HUES6 (cell line): ENCODE results near the gene NT5C1A.

Source experiments
- H3K27ac ChIP-seq: 2 replicates; pipeline ENCODE4 v1.7.0; 2013; ENCODE audit warnings: low read depth, mild to moderate bottlenecking, low read length, inconsistent platforms
- H3K27me3 ChIP-seq: 2 replicates; pipeline ENCODE4 v1.6.1; 2013; ENCODE audit warnings: low read length; ENCODE audit not compliant: control insufficient read depth, insufficient read depth
- H3K36me3 ChIP-seq: 2 replicates; pipeline ENCODE4 v1.6.1; 2013; ENCODE audit warnings: low read length; ENCODE audit not compliant: control insufficient read depth, insufficient read depth
- H3K4me1 ChIP-seq: 2 replicates; pipeline ENCODE4 v1.6.1; 2013; ENCODE audit warnings: low read length; ENCODE audit not compliant: control insufficient read depth, insufficient read depth
- H3K4me3 ChIP-seq: 2 replicates; pipeline ENCODE4 v1.5.1; 2013; ENCODE audit warnings: low read depth, low read length
- H3K9ac ChIP-seq: one replicate; pipeline ENCODE4 v1.6.1; 2013; ENCODE audit warnings: mild to moderate bottlenecking, low read length
- H3K9me3 ChIP-seq: 2 replicates; pipeline ENCODE4 v1.6.1; 2013; ENCODE audit warnings: low read depth, low read length; ENCODE audit not compliant: control insufficient read depth, insufficient read depth

NT5C1A gene

DNA sequence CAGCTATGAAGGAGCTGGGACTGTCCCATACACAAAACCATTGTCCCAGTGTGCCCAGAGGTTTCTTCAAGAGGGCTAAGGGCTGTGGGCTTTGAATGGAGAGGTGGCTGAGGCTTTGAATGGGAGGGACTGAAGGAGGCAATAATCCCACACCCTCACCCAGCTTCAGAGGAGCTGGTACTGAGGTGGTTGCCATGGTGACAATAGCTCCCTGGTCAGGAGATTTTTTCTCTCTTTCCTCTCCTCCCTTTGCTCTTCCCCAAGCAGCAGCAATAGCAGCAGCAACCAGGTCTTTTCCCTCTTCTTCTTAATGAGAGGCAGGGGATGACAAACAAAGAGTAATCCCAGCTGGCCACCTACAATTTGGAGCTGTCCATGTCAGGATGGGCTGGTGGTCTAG, 17.7 kb upstream of the NT5C1A start:
- no peaks in the 10 kb centered on the region for H3K36me3 ChIP-seq
- H3K4me3 ChIP-seq: no peak overlapping the region
- no peak overlapping the region for H3K9ac ChIP-seq
- peaks cover 8% of the 10 kb centered on the region for H3K4me1 ChIP-seq
- no peaks in the 10 kb centered on the region for H3K9me3 ChIP-seq
- H3K27me3 ChIP-seq: peaks cover 99% of the 10 kb centered on the region
- H3K27ac ChIP-seq: no peak overlapping the region

DNA sequence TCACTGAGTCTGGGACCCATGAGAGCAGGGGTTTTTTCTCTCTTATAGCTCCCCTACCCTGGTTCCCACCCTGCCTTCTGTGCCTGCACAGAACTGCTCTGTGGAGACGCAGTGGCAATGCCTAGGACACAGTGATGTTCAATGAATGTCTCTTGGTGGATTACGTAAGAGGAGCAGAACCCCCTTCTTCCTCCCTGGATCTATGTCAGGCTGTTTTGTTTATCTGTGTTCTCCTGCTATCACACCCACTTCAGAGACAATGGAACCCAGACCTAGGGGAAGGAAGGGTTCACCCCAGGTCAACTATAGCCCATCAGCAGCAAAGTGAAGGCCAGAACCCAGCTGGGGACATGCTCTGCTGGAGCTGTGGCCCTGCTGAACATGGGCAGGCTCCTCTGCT, 17.3 kb upstream of the NT5C1A start:
- no peaks in the 10 kb centered on the region for H3K9me3 ChIP-seq
- no peak overlapping the region for H3K9ac ChIP-seq
- H3K27me3 ChIP-seq: peaks cover 99% of the 10 kb centered on the region
- no peak overlapping the region for H3K27ac ChIP-seq
- no peak overlapping the region for H3K4me3 ChIP-seq
- H3K36me3 ChIP-seq: no peaks in the 10 kb centered on the region
- H3K4me1 ChIP-seq: peaks cover 8% of the 10 kb centered on the region

DNA sequence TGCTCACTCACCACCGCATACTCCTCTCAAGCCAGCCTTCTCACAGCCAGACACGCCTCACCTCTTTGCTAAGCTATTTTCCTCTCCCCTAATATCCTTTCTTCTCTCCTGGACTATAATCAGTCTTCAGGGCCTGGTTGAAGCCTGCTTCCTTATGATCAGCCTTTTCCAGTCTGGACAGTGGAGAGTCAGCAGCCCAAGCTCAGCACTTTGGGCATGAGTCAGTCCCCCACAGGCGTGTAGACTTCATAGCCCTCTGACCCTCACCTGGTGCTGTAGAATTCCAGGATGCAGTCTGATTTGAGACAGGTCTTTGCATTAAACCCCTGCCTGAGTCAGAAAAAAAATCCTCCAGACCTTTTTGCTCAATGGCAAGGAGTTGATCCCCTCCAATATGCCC, 16.8 kb upstream of the NT5C1A start:
- Histone ChIP-seq H3K36me3 (no peaks in the 10 kb centered on the region), H3K4me1 (peaks cover 8% of the 10 kb centered on the region), H3K9ac (no peak overlapping the region), H3K27ac (no peak overlapping the region), H3K27me3 (peaks cover 99% of the 10 kb centered on the region), H3K9me3 (no peaks in the 10 kb centered on the region), H3K4me3 (no peak overlapping the region)

DNA sequence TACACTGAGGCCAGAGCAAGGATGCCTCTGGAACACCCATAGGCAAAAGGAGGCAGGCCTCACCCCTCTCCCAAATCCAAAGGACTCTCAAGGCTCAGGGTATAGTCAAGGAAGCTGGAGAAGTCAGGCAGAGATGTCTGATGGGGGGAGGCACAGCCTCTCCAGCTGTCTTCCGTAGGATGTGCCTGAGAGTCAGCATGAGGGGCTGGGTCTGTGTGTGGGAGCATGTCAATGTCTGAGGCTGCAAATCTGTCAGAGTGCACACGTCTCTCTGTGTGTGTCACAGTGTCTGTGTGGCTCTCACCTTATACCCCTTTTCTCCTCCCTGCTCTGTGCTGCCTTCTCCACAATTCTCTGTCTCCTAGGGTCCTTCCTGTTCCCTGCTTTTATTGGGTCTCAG, 15.3 kb upstream of the NT5C1A start:
- Histone ChIP-seq H3K9ac (no peak overlapping the region), H3K9me3 (no peaks in the 10 kb centered on the region), H3K36me3 (no peaks in the 10 kb centered on the region), H3K4me1 (peaks cover 8% of the 10 kb centered on the region), H3K4me3 (no peak overlapping the region), H3K27me3 (peaks cover 99% of the 10 kb centered on the region), H3K27ac (no peak overlapping the region)

DNA sequence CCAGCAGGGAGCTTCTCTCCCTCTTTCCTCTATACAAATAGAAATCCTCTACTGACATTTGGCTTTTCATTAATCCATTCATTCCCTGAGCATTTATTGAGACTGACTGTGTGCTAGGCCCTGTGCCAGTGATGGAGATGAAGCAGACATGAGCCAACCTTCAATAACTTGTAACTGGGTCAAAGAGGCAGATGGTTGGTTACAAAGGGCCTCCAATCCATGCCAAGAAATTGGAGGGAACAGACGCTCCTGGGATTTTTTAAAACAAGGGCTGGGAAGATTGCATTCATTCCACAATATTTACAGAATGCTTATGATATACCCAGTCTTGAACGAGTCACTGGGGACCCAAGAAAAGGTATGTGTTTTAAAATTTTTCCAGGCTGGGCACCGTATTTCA, 13.2 kb upstream of the NT5C1A start:
- no peak overlapping the region for H3K27ac ChIP-seq
- H3K9me3 ChIP-seq: no peaks in the 10 kb centered on the region
- no peaks in the 10 kb centered on the region for H3K36me3 ChIP-seq
- H3K9ac ChIP-seq: no peak overlapping the region
- no peaks in the 10 kb centered on the region for H3K4me1 ChIP-seq
- H3K4me3 ChIP-seq: no peak overlapping the region
- peaks cover 99% of the 10 kb centered on the region for H3K27me3 ChIP-seq

DNA sequence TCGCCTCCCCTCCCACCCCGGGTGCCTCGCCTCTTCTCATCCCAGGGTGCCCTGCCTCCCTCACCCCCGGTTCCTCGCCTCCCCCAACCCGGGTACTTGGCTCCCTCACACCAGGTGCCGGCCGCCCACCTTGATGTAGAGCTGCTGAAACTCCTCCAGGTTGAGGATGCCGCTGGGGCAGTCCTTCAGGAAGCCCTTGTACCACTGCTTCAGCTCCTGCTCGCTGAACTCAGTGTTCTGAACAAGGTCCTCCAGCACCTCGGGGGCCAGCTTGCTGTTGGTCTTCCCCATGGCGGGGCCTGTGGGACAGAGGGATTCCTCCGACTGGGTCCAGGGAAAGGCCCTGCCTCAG, 12.4 kb upstream of the NT5C1A start:
- no peak overlapping the region for H3K4me3 ChIP-seq
- no peak overlapping the region for H3K9ac ChIP-seq
- peaks cover 99% of the 10 kb centered on the region for H3K27me3 ChIP-seq
- H3K27ac ChIP-seq: no peak overlapping the region
- no peaks in the 10 kb centered on the region for H3K9me3 ChIP-seq
- H3K36me3 ChIP-seq: no peaks in the 10 kb centered on the region
- no peaks in the 10 kb centered on the region for H3K4me1 ChIP-seq

DNA sequence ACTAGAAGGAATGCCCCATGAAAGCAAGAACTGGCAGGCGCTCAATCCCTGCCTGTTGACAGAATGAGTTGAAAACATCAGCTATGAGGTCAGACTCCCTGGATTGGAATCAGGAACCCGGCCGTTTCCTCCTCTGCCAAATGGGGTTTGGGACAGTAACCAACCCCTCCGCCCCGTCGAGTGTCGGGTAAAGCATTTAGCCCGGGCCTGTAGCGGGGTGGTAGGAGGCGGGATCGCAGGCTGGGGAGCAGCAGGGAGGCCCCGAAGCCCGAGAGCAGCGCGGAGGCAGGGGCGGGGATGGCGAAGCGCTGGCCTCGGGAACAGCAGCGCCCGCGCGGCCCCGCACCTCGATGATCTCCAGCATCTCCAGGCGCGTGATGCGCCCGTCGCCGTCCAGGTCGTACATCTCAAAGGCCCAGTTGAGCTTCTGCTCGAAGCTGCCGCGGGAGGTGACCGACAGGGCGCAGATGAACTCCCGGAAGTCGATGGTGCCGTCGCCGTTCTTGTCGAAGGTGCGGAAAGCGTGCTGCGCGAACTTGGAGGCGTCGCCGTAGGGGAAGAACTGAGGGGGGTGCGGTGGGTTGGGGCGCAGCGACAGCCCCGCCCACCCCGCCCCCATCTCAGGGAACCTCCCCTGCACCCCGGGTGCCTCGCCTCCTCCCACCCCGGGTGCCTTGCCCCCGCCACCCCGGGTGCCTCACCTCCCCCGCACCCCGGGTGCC, 11.8 kb upstream of the NT5C1A start:
- Histone ChIP-seq H3K27me3 (peaks cover 99% of the 10 kb centered on the region), H3K9me3 (no peaks in the 10 kb centered on the region), H3K36me3 (no peaks in the 10 kb centered on the region), H3K9ac (no peak overlapping the region), H3K27ac (no peak overlapping the region), H3K4me1 (no peaks in the 10 kb centered on the region), H3K4me3 (no peak overlapping the region; the same call in 1 of the 2 replicates)

DNA sequence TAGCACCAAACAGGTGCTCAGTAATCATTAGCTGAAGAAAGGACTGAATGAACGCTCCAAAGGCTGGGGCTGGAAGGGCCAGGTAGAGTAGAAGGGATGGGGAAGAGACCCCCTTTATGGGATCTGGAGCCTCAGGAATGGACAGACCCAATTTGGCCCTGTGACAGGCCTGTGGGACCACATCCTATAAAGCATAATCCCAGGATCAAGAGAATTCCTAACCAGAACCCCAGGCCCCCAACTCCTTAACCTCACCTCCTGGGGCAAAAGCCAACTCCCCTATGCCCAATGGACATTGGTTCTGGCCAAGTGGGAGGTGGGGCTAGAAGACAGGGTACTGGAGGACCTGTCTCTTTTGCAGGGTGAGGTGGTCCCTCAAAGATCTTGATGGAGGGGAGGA, 10.1 kb upstream of the NT5C1A start:
- Histone ChIP-seq H3K9ac (no peak overlapping the region), H3K27ac (no peak overlapping the region), H3K4me3 (no peak overlapping the region), H3K36me3 (no peaks in the 10 kb centered on the region), H3K9me3 (no peaks in the 10 kb centered on the region), H3K4me1 (no peaks in the 10 kb centered on the region), H3K27me3 (peaks cover 99% of the 10 kb centered on the region)

DNA sequence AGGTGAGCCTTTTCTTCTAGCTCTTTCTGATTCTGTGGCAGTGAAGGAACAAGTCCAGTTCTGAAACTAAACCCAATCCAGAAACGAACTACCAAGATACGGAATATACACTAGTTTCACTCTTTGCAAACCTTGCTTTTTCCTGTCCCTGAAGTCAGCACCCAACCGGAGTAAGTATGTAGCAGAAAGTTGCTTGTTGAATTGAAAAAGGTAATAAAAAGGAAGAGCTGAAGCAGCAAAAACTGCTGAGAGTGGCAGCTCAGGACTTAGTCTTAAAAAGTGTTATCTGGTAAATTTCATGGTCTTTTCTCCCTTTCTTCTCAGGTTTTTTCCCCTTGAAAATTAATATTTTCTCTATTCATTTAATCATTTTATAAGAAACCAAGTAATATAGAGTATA, 9.4 kb upstream of the NT5C1A start:
- H3K9me3 ChIP-seq: no peaks in the 10 kb centered on the region
- H3K27ac ChIP-seq: no peak overlapping the region
- H3K27me3 ChIP-seq: peaks cover 99% of the 10 kb centered on the region
- H3K36me3 ChIP-seq: no peaks in the 10 kb centered on the region
- no peaks in the 10 kb centered on the region for H3K4me1 ChIP-seq
- H3K9ac ChIP-seq: no peak overlapping the region
- H3K4me3 ChIP-seq: no peak overlapping the region

DNA sequence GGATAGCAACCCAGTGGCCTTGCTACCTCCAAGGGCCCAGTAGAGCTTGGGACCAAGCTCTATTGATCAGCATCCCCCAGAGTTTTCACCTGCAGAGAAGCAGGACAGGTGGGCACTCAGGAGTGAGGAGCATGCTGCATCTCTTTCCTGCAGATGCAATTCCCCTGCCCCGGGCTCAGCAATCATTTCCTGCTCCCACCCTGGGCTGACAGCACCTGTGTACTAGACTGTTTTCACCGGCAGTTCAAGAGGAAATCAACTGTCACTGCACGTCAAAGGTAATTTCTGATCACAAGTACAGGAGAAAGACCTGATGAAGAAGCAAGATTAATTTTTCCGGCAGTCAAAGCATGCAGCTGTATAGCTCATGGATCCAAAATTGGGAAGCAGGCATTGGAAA, 8.8 kb upstream of the NT5C1A start:
- H3K9ac ChIP-seq: no peak overlapping the region
- H3K27me3 ChIP-seq: peaks cover 99% of the 10 kb centered on the region
- H3K27ac ChIP-seq: no peak overlapping the region
- no peaks in the 10 kb centered on the region for H3K9me3 ChIP-seq
- H3K36me3 ChIP-seq: no peaks in the 10 kb centered on the region
- H3K4me3 ChIP-seq: no peak overlapping the region
- no peaks in the 10 kb centered on the region for H3K4me1 ChIP-seq

DNA sequence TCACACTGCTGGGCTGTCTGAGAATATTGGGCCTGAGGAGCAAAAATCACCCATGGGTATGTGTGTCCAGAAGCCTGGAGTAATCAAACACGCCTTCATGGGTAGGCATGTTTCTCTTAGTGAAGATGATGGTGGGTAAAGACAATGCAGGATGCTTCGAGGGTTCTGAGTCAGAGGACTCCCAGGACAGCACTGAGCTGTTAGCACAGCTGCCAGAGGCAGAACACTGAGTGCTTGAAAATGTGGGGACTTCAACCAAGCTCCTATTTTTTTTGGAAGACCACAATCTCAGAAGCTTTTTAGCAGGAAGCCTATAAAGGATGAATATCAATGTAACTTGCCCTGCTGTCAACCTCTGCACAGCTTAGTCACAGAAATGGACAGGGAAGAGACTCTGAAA, 7.9 kb upstream of the NT5C1A start:
- H3K27me3 ChIP-seq: peaks cover 99% of the 10 kb centered on the region

DNA sequence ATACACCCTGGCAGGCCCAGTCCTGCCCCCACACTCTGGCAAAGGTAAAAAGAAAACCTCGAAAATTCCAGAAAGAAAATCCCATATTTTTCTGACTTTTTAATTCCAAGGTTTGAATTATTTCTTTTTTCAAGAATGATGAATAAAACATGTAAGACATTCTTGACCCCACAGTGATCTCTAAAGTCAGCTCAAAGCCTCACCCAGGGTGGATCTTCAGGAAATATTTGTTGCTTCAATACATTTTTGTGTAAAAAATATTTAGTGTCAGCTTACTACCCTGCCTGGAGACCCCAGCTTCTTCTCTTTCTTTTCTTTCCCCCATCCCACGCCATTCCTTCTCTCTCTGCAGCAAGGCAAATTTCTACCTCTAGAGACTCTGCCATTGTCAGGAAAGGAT, 7.0 kb upstream of the NT5C1A start:
- Histone ChIP-seq H3K27ac (no peak overlapping the region), H3K4me1 (no peaks in the 10 kb centered on the region), H3K9ac (no peak overlapping the region), H3K9me3 (no peaks in the 10 kb centered on the region), H3K27me3 (peaks cover 99% of the 10 kb centered on the region), H3K4me3 (no peak overlapping the region), H3K36me3 (no peaks in the 10 kb centered on the region)

More for the DNA sequence above, 7.9 kb upstream of the NT5C1A start:
- no peak overlapping the region for H3K4me3 ChIP-seq
- H3K36me3 ChIP-seq: no peaks in the 10 kb centered on the region
- H3K4me1 ChIP-seq: no peaks in the 10 kb centered on the region
- H3K9me3 ChIP-seq: no peaks in the 10 kb centered on the region
- H3K9ac ChIP-seq: no peak overlapping the region
- no peak overlapping the region for H3K27ac ChIP-seq
